Astrocyte (in vitro differentiated cells and primary cell): Measurements from ENCODE around the gene B9D1.

Source experiments
- CTCF ChIP-seq: IDR thresholded peaks from 2 replicates; pipeline ENCODE4 v1.5.1; 2011; ENCODE audit warnings: low read depth, mild to moderate bottlenecking, inconsistent platforms, low read length, moderate library complexity; ENCODE audit not compliant: insufficient read depth
- EZH2 ChIP-seq: IDR thresholded peaks from 2 replicates; pipeline ENCODE4 v1.6.1; 2012; ENCODE audit warnings: mild to moderate bottlenecking, low read length, inconsistent platforms; ENCODE audit not compliant: insufficient read depth

- TF ChIP-seq CTCF (no peak), EZH2 (no peak)
Observed at GRCh38 chr17:19333132-19333440, 29.4 kb downstream of the B9D1 start.
